HG02759 (cell line): ENCODE data around the gene KRTAP4-5.
"Not testable (repeated sequence)": the region's sequence is repeated elsewhere in the genome, so short reads cannot be mapped to it uniquely, and the experiment has no call there.

Experiments used
- ATAC-seq: cut with Tn5 transposase; IDR thresholded peaks from one replicate; pipeline ENCODE4 v1.9.1; 2021; ENCODE audit warnings: mild to moderate bottlenecking, moderate library complexity; ENCODE audit not compliant: unreplicated experiment

Gene KRTAP4-5

GRCh38 chr17:41149652-41149985 is at the start of gene KRTAP4-5:
Gene KRTAP4-5, minus strand, starts transcription at chr17:41149825. Its CDS starts 58 bp downstream, at chr17:41149767.
- ATAC-seq: no peak

- no peak for ATAC-seq
Observed at GRCh38 chr17:41196068-41196467, 46.4 kb upstream of the KRTAP4-5 start.

GRCh38 chr17:41190328-41190727 is 40.7 kb upstream of the KRTAP4-5 start:
- no peak for ATAC-seq

GRCh38 chr17:41189837-41190318 is 40.3 kb upstream of the KRTAP4-5 start, which contains the start of gene KRTAP9-1:
Gene KRTAP9-1, plus strand, starts transcription at chr17:41189887. Its CDS starts 0 bp downstream, at chr17:41189887.
- ATAC-seq: not testable (repeated sequence)

- ATAC-seq: no peak
Observed at GRCh38 chr17:41186872-41187271, 37.2 kb upstream of the KRTAP4-5 start.

- ATAC-seq: no peak
Observed at GRCh38 chr17:41185001-41185400, 35.4 kb upstream of the KRTAP4-5 start.

GRCh38 chr17:41184480-41184961 is 34.9 kb upstream of the KRTAP4-5 start, which contains the start of gene KRTAP4-1:
Gene KRTAP4-1, minus strand, starts transcription at chr17:41184911. Its CDS starts 57 bp downstream, at chr17:41184854.
- ATAC-seq: no peak

- no peak for ATAC-seq
Observed at GRCh38 chr17:41178843-41179616, 29.4 kb upstream of the KRTAP4-5 start.

GRCh38 chr17:41178341-41178740 is 28.7 kb upstream of the KRTAP4-5 start:
- ATAC-seq: no peak

- no peak for ATAC-seq
Observed at GRCh38 chr17:41177727-41178271, 28.2 kb upstream of the KRTAP4-5 start, which contains the start of gene KRTAP4-2. Gene KRTAP4-2, minus strand, starts transcription at chr17:41178221. Its CDS starts 57 bp downstream, at chr17:41178164.

GRCh38 chr17:41176744-41177387 is 27.2 kb upstream of the KRTAP4-5 start:
- no peak for ATAC-seq

- no peak for ATAC-seq
Observed at GRCh38 chr17:41171886-41172285, 22.3 kb upstream of the KRTAP4-5 start.

GRCh38 chr17:41168121-41168520 is 18.5 kb upstream of the KRTAP4-5 start, which contains the start of gene KRTAP4-3:
Gene KRTAP4-3, minus strand, starts transcription at chr17:41168221. Its CDS starts 49 bp downstream, at chr17:41168172.
- no peak for ATAC-seq

- ATAC-seq: no peak
Observed at GRCh38 chr17:41167561-41167960, 17.9 kb upstream of the KRTAP4-5 start.

- no peak for ATAC-seq
Observed at GRCh38 chr17:41163828-41164227, 14.2 kb upstream of the KRTAP4-5 start.

- ATAC-seq: no peak
Observed at GRCh38 chr17:41160648-41161047, 11.0 kb upstream of the KRTAP4-5 start, which contains the start of gene KRTAP4-4. Gene KRTAP4-4, minus strand, starts transcription at chr17:41160748. Its CDS starts 57 bp downstream, at chr17:41160691.

- not testable (repeated sequence) for ATAC-seq
Observed at GRCh38 chr17:41160190-41160589, 10.6 kb upstream of the KRTAP4-5 start.

GRCh38 chr17:41153856-41154255 is 4.2 kb upstream of the KRTAP4-5 start:
- no peak for ATAC-seq

GRCh38 chr17:41151525-41151924 is 1.9 kb upstream of the KRTAP4-5 start:
- no peak for ATAC-seq

GRCh38 chr17:41150026-41150425 is 401 bp upstream of the KRTAP4-5 start:
- no peak for ATAC-seq

GRCh38 chr17:41148971-41149651 is 514 bp downstream of the KRTAP4-5 start:
- ATAC-seq: not testable (repeated sequence)
